Breast epithelium (tissue), 3 donors: ENCODE results near the gene KATNAL2.

Experiments used
- CTCF ChIP-seq, 3 donors: fragments of 450-650 bp; IDR thresholded peaks; one replicate each; pipeline ENCODE4 v1.5.1; 2016 to 2017; ENCODE audit warnings: antibody characterized with exemption in 3 of 3, mild to moderate bottlenecking in 3 of 3, moderate library complexity in 3 of 3
- POLR2A ChIP-seq: fragments of 450-650 bp; IDR thresholded peaks from one replicate; pipeline ENCODE4 v1.6.1; 2016; ENCODE audit warnings: antibody characterized with exemption, mild to moderate bottlenecking, moderate library complexity
- POLR2AphosphoS5 ChIP-seq, 3 donors: sonication (generic); formaldehyde crosslinking; IDR thresholded peaks; one replicate each; pipeline ENCODE4 v1.6.1; 2017; ENCODE audit warnings: antibody characterized with exemption in 3 of 3

- TF ChIP-seq CTCF (IDR thresholded peaks at IDR 0.05) (no peak), POLR2AphosphoS5 (IDR thresholded peaks at IDR 0.05) (no peak), POLR2A (no peak)
These were observed 203.7 kb downstream of the KATNAL2 start for GRCh38 chr18:47121146-47121545.
